Adrenal gland (tissue), 12 donors: ENCODE results near the gene MRPL41. TPM values are rescaled to one million over a fixed set of nuclear protein-coding genes. Genes with fewer than 3 reads are reported as not detected.
"Not testable (repeated sequence)": the region's sequence is repeated elsewhere in the genome, so short reads cannot be mapped to it uniquely, and the experiment has no call there.

ENCODE experiments used
- DNase-seq, 7 donors: peaks; one replicate each; pipeline ENCODE4 v3.0.0-alpha.2; 2019 to 2020
- H3K27ac ChIP-seq, 5 donors: fragments of 200-600 bp; sonication (generic) in 4 of 5; 1 replicate in 3 of 5; 2 replicates in 2 of 5; pipeline versions ENCODE4 v1.5.1 to v1.8.0; 2016 to 2020; ENCODE audit warnings: mild to moderate bottlenecking in 1 of 5
- H3K27me3 ChIP-seq: fragments of 200-600 bp; 2 replicates; pipeline ENCODE4 v1.8.0; 2021
- H3K36me3 ChIP-seq, 2 donors: fragments of 200-600 bp; replicated peaks in 1 of 2; 1 replicate in 1 of 2; 2 replicates in 1 of 2; pipeline versions ENCODE4 v1.5.1 to v1.8.0; 2018 to 2022
- H3K4me1 ChIP-seq, 2 donors: fragments of 200-600 bp; replicated peaks in 1 of 2; 1 replicate in 1 of 2; 2 replicates in 1 of 2; pipeline versions ENCODE4 v1.5.1 to v1.8.0; 2018 to 2021
- H3K4me3 ChIP-seq, 4 donors: fragments of 200-600 bp; sonication (generic) in 3 of 4; one replicate each; pipeline ENCODE4 v1.5.1; 2016 to 2018
- H3K9me3 ChIP-seq, 3 donors: fragments of 200-600 bp; sonication (generic) in 1 of 3; replicated peaks in 1 of 3; 1 replicate in 2 of 3; 2 replicates in 1 of 3; pipeline versions ENCODE4 v1.5.1 to v1.8.0; 2016 to 2021
- POLR2A ChIP-seq, 2 donors: fragments of 450-650 bp; IDR thresholded peaks; one replicate each; pipeline ENCODE4 v1.6.1; 2017; ENCODE audit warnings: antibody characterized with exemption in 2 of 2, mild to moderate bottlenecking in 2 of 2, moderate library complexity in 1 of 2
- WGBS, 4 donors: extraction: QIAGEN DNeasy Blood & Tissue Kit in 2 of 4; methylation state at CpG; one replicate each; pipeline versions ENCODE4 v1.1.5 to v1.1.7; 2013 to 2017; 5-methylcytosine and 5-hydroxymethylcytosine counted together
- intact Hi-C, 2 donors: fragments of 100-400 bp; cut with DNase I; formaldehyde crosslinking; loops; one replicate each; pipeline versions ENCODE4 v1.14.1 to v1.15.0; 2022 to 2023
- polyA plus RNA-seq, 3 donors: library from polyadenylated mRNA; stranded (reverse); fragments of 200-250 nt in 2 of 3; fragments of 350-450 nt in 1 of 3; fragmentation: Illumina TruSeq in 1 of 3; extraction: RNeasy Lipid Tissue Mini Kit (QIAGEN cat#74804) in 1 of 3; gene quantifications; one replicate each; pipeline ENCODE4 v1.2.3, GENCODE V29; 2013 to 2014
- total RNA-seq, 9 donors: library from RNA; depleted of rRNA in 4 of 9; stranded (reverse); fragments of >200 nt in 4 of 9; fragments of 120-200 nt in 1 of 9; fragmentation: NEBNext Ultra II Directional in 1 of 9; extraction: Animal tissue kit (Norgen Biotek cat#: 25700) in 1 of 9; gene quantifications; one replicate each; pipeline versions ENCODE4 v1.1.0 to v1.2.4, GENCODE V29; 2013 to 2023
- TF ChIP-seq, protein P1 (sequence below), 6 experiments: fragments of 450-650 bp in 4 of 6; fragments of 200-600 bp in 2 of 6; sonication (generic) in 1 of 6; IDR thresholded peaks; 1 replicate in 5 of 6; 2 replicates in 1 of 6; pipeline versions ENCODE4 v1.5.1 to v1.8.0; 2016 to 2021; ENCODE audit warnings: antibody characterized with exemption in 6 of 6, mild to moderate bottlenecking in 2 of 6, moderate library complexity in 1 of 6
- donor health status: healthy with polysubstance abuse.
- donor health status: Bipolar disorder and iron deficiency.
- donor health status: DM: yes; HTN: yes; CAD: no.
- donor health status: DM: no; HTN: no; CAD: no.
- donor health status: DM: no; HTN: no; CAD: no.
- donor health status: DM: yes; HTN: yes; CAD: no.

MRPL41 gene
- total and polyA plus RNA-seq, 12 donors, result 6.1 to 335 (median 84.6) TPM

DNA sequence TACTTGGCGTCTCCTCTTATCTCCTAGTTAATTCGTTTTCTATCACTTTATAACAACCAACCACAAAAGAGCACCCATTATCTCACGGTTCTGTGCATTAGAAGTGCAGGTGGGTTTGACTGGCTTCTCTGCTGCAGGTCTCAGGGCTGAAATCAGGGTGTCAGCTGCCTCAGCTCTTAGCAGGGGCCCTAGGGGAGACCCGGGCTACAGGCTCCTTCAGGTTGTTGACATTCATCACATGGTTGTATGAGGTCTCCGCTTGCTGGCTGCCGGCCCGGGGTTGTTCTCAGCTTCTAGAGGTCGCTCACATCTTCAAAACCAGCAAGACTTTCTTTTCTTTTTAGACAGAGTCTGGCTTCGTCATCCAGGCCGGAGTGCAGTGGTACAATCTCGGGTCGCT lies 41.5 kb downstream of the MRPL41 start:
- intact Hi-C loops, result no loop called here
- TF ChIP-seq, protein P1, sequence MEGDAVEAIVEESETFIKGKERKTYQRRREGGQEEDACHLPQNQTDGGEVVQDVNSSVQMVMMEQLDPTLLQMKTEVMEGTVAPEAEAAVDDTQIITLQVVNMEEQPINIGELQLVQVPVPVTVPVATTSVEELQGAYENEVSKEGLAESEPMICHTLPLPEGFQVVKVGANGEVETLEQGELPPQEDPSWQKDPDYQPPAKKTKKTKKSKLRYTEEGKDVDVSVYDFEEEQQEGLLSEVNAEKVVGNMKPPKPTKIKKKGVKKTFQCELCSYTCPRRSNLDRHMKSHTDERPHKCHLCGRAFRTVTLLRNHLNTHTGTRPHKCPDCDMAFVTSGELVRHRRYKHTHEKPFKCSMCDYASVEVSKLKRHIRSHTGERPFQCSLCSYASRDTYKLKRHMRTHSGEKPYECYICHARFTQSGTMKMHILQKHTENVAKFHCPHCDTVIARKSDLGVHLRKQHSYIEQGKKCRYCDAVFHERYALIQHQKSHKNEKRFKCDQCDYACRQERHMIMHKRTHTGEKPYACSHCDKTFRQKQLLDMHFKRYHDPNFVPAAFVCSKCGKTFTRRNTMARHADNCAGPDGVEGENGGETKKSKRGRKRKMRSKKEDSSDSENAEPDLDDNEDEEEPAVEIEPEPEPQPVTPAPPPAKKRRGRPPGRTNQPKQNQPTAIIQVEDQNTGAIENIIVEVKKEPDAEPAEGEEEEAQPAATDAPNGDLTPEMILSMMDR (IDR thresholded peaks at IDR 0.05), result no peak
- TF ChIP-seq POLR2A (IDR thresholded peaks at IDR 0.05), result no peak
- Histone ChIP-seq H3K9me3 (no peaks in the 10 kb centered on the region), H3K36me3 (no peaks in the 10 kb centered on the region), H3K27me3 (no peaks in the 10 kb centered on the region), H3K4me3 (no peak overlapping the region), H3K27ac (no peak overlapping the region), H3K4me1 (peaks cover 7 to 16% of the 10 kb centered on the region in 2 donors)
- DNase-seq, result no peak
- 79 to 85% (median 82%) methylated on average over 12 of the region's 12 CpGs for WGBS, 4 donors

DNA sequence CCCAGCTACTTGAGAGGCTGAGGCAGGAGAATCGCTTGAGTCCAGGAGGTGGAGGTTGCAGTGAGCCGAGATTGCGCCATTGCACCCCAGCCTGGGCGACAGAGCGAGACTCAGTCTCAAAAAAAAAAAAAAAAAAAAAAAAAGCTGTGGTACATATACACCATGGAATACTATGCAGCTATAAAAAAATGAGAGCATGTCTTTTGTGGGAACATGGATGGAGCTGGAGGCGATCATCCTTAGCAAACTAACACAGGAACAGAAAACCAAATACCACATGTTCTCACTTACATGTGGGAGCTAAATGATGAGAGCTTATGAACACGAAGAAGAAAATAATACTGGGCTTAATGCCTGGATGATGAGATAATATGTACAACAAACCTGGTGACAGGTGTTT lies 44.9 kb downstream of the MRPL41 start:
- H3K27me3 ChIP-seq, H3K4me3 ChIP-seq, H3K36me3 ChIP-seq, intact Hi-C loops, H3K27ac ChIP-seq, H3K9me3 ChIP-seq, H3K4me1 ChIP-seq, DNase-seq: not testable (repeated sequence)
- WGBS, 4 donors, result 90 to 97% (median 92%) methylated on average over 6 to 7 of the region's 7 CpGs

DNA sequence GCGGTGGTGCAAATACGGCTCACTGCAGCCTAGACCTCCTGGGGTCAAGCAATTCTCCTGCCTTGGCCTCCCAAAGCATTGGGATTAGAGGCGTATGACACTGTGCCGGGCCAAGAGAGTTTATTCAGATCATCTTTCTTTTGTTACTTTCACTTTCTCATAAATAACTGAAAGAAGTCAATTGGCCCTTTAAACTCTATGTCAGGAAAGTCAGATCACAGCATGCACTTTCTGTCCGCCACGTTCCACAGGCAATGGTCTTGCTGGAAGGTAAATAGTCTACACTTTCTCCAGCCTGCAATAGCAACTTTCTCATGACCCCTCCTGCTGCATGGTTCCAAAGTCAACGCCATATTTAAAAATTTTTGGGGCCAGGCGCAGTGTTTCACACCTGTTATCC lies 47.3 kb downstream of the MRPL41 start:
- H3K4me3 ChIP-seq, result no peak overlapping the region
- H3K9me3 ChIP-seq, result no peaks in the 10 kb centered on the region
- intact Hi-C loops, result no loop called here
- no peak for TF ChIP-seq POLR2A (IDR thresholded peaks at IDR 0.05)
- TF ChIP-seq, protein P1 (IDR thresholded peaks at IDR 0.05), result no peak
- H3K36me3 ChIP-seq, result no peaks in the 10 kb centered on the region
- H3K27ac ChIP-seq, result no peak overlapping the region
- H3K4me1 ChIP-seq, result no peaks in the 10 kb centered on the region
- WGBS, 4 donors, result 79 to 87% (median 85%) methylated on average over 8 of the region's 8 CpGs
- no peaks in the 10 kb centered on the region for H3K27me3 ChIP-seq
- DNase-seq, result no peak

Other genes starting within 250 kb of the MRPL41 start
- gene NRARP, start 249.6 kb upstream of the MRPL41 start, total RNA-seq, result 10 to 100 TPM in 1 of 9 donors, 1 to 10 TPM in 8; 1.1 to 11.2 (median 3.5) TPM
- gene NRARP, start 249.6 kb upstream of the MRPL41 start, polyA plus RNA-seq, result 1 to 10 TPM in 2 of 3 donors, under 1 TPM in 1; 0.59 to 1.4 (median 1.1) TPM
- 10 to 100 TPM in 7 of 9 donors, 1 to 10 TPM in 2; 8.5 to 38.6 (median 20.3) TPM for gene EXD3, start 128.7 kb upstream of the MRPL41 start, total RNA-seq
- 100 to 1,000 TPM in 1 of 3 donors, 10 to 100 TPM in 1, 1 to 10 TPM in 1; 1.2 to 111 (median 41.0) TPM for gene EXD3, start 128.7 kb upstream of the MRPL41 start, polyA plus RNA-seq
- gene NOXA1, start 128.5 kb upstream of the MRPL41 start, total RNA-seq, result 10 to 100 TPM in 2 of 9 donors, 1 to 10 TPM in 7; 2.9 to 12.6 (median 9.1) TPM
- 10 to 100 TPM in 2 of 3 donors, not detected in 1; 23.5 to 50.7 TPM for gene NOXA1, start 128.5 kb upstream of the MRPL41 start, polyA plus RNA-seq
- gene ENTPD8, start 110.5 kb upstream of the MRPL41 start, total RNA-seq, result under 1 TPM in 4 of 9 donors, not detected in 5; 0.14 to 0.20 (median 0.18) TPM
- under 1 TPM in 2 of 3 donors, not detected in 1; 0.16 to 0.17 TPM for gene ENTPD8, start 110.5 kb upstream of the MRPL41 start, polyA plus RNA-seq
- 10 to 100 TPM in 8 of 9 donors, 1 to 10 TPM in 1; 8.7 to 47.6 (median 22.5) TPM for gene NSMF, start 92.5 kb upstream of the MRPL41 start, total RNA-seq
- gene NSMF, start 92.5 kb upstream of the MRPL41 start, polyA plus RNA-seq, result 100 to 1,000 TPM in 1 of 3 donors, 10 to 100 TPM in 2; 23.1 to 118 (median 39.7) TPM
- gene PNPLA7, start 1.5 kb upstream of the MRPL41 start, total RNA-seq, result 10 to 100 TPM in 5 of 9 donors, 1 to 10 TPM in 3, under 1 TPM in 1; 0.44 to 19.2 (median 10.4) TPM
- gene PNPLA7, start 1.5 kb upstream of the MRPL41 start, polyA plus RNA-seq, result 10 to 100 TPM in 2 of 3 donors, under 1 TPM in 1; 0.70 to 64.1 (median 35.5) TPM
- 10 to 100 TPM; 20.0 to 39.4 (median 24.1) TPM for gene DPH7, start 27.0 kb downstream of the MRPL41 start, total RNA-seq
- gene DPH7, start 27.0 kb downstream of the MRPL41 start, polyA plus RNA-seq, result 10 to 100 TPM; 17.2 to 88.3 (median 75.0) TPM
- 10 to 100 TPM in 8 of 9 donors, 1 to 10 TPM in 1; 5.2 to 26.2 (median 17.6) TPM for gene ZMYND19, start 38.6 kb downstream of the MRPL41 start, total RNA-seq
- gene ZMYND19, start 38.6 kb downstream of the MRPL41 start, polyA plus RNA-seq, result 10 to 100 TPM in 2 of 3 donors, 1 to 10 TPM in 1; 7.9 to 33.5 (median 33.2) TPM
- gene ARRDC1, start 53.8 kb downstream of the MRPL41 start, total RNA-seq, result 10 to 100 TPM; 19.5 to 59.4 (median 35.1) TPM
- gene ARRDC1, start 53.8 kb downstream of the MRPL41 start, polyA plus RNA-seq, result 100 to 1,000 TPM in 2 of 3 donors, 10 to 100 TPM in 1; 14.1 to 194 (median 125) TPM
- gene EHMT1, start 67.1 kb downstream of the MRPL41 start, total RNA-seq, result 100 to 1,000 TPM in 2 of 9 donors, 10 to 100 TPM in 7; 46.1 to 171 (median 66.8) TPM
- gene EHMT1, start 67.1 kb downstream of the MRPL41 start, polyA plus RNA-seq, result 100 to 1,000 TPM in 1 of 3 donors, 10 to 100 TPM in 2; 42.0 to 107 (median 75.2) TPM